Measurements from ENCODE around the gene KDELR3.

GRCh38 chr22:38481162-38481870 lies 13.4 kb downstream of the KDELR3 start:
- TF ChIP-seq, protein P1, sequence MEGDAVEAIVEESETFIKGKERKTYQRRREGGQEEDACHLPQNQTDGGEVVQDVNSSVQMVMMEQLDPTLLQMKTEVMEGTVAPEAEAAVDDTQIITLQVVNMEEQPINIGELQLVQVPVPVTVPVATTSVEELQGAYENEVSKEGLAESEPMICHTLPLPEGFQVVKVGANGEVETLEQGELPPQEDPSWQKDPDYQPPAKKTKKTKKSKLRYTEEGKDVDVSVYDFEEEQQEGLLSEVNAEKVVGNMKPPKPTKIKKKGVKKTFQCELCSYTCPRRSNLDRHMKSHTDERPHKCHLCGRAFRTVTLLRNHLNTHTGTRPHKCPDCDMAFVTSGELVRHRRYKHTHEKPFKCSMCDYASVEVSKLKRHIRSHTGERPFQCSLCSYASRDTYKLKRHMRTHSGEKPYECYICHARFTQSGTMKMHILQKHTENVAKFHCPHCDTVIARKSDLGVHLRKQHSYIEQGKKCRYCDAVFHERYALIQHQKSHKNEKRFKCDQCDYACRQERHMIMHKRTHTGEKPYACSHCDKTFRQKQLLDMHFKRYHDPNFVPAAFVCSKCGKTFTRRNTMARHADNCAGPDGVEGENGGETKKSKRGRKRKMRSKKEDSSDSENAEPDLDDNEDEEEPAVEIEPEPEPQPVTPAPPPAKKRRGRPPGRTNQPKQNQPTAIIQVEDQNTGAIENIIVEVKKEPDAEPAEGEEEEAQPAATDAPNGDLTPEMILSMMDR (IDR thresholded peaks at IDR 0.05 in 2 of 3, conservative IDR thresholded peaks at IDR 0.05 in 1 of 3; ENCODE audit: borderline replicate concordance in 1 of 3, insufficient read depth in 1 of 3, low read depth in 2 of 3, low read length in 2 of 3), result no peak
- TF ChIP-seq EZH2phosphoT487 (IDR thresholded peaks at IDR 0.05; ENCODE audit: borderline replicate concordance) (no peak), EZH2 (IDR thresholded peaks at IDR 0.05) (no peak), ZBTB33 (IDR thresholded peaks at IDR 0.05; ENCODE audit: extremely low read depth, insufficient replicate concordance, low read length) (no peak), POLR2A (IDR thresholded peaks at IDR 0.05; ENCODE audit: borderline replicate concordance, extremely low read depth, insufficient read depth, insufficient read length) (no peak), TCF7L2 (IDR thresholded peaks at IDR 0.05; ENCODE audit: borderline replicate concordance, extremely low read depth, insufficient read depth, insufficient read length) (no peak), YY1 (IDR thresholded peaks at IDR 0.05; ENCODE audit: extremely low read depth, insufficient replicate concordance, low read depth, low read length) (no peak), RAD21 (IDR thresholded peaks at IDR 0.05; ENCODE audit: low read depth) (no peak), ZNF274 (IDR thresholded peaks at IDR 0.05; ENCODE audit: low read depth, low read length) (no peak)
- TF ChIP-seq, protein P2, sequence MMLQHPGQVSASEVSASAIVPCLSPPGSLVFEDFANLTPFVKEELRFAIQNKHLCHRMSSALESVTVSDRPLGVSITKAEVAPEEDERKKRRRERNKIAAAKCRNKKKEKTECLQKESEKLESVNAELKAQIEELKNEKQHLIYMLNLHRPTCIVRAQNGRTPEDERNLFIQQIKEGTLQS (IDR thresholded peaks at IDR 0.05), result no peak
- TF ChIP-seq, protein P3, sequence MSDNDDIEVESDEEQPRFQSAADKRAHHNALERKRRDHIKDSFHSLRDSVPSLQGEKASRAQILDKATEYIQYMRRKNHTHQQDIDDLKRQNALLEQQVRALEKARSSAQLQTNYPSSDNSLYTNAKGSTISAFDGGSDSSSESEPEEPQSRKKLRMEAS (IDR thresholded peaks at IDR 0.05), result no peak

All from HCT116 (cell line).